DOHH2 (cell line): Measurements from ENCODE around the gene CLECL1.

Source experiments
- H3F3A ChIP-seq: fragments of 200-600 bp; sonication (generic), shearing (Covaris generic); 2 replicates; pipeline ENCODE4 v1.6.0; 2016; ENCODE audit warnings: antibody characterized with exemption, mild to moderate bottlenecking; ENCODE audit not compliant: control insufficient read depth, insufficient read depth
- H3K27ac ChIP-seq: fragments of 200-600 bp; sonication (generic); 2 replicates; pipeline ENCODE4 v1.5.1; 2014; ENCODE audit warnings: low read depth, mild to moderate bottlenecking, low read length, moderate library complexity
- H3K27me3 ChIP-seq: fragments of 200-600 bp; sonication (generic); 2 replicates; pipeline ENCODE4 v1.6.1; 2014; ENCODE audit warnings: mild to moderate bottlenecking, low read length, mixed read lengths; ENCODE audit not compliant: control insufficient read depth
- H3K36me3 ChIP-seq: fragments of 200-600 bp; sonication (generic); 2 replicates; pipeline ENCODE4 v1.6.1; 2014; ENCODE audit warnings: mild to moderate bottlenecking, low read length, moderate library complexity, mixed read lengths; ENCODE audit not compliant: control insufficient read depth
- H3K4me1 ChIP-seq: fragments of 200-600 bp; sonication (generic); 2 replicates; pipeline ENCODE4 v1.6.1; 2014; ENCODE audit warnings: mild to moderate bottlenecking, low read length, mixed read lengths; ENCODE audit not compliant: control insufficient read depth
- H3K4me2 ChIP-seq: fragments of 200-600 bp; sonication (generic); 2 replicates; pipeline ENCODE4 v1.6.0; 2014; ENCODE audit warnings: mild to moderate bottlenecking, low read length, moderate library complexity
- H3K4me3 ChIP-seq: fragments of 200-600 bp; sonication (generic); 2 replicates; pipeline ENCODE4 v1.5.1; 2014; ENCODE audit warnings: mild to moderate bottlenecking, low read length, mixed read lengths
- H3K79me2 ChIP-seq: fragments of 200-600 bp; sonication (generic); 2 replicates; pipeline ENCODE4 v1.6.1; 2014; ENCODE audit warnings: mild to moderate bottlenecking, low read length, mixed read lengths; ENCODE audit not compliant: control insufficient read depth
- H3K9me2 ChIP-seq: fragments of 200-600 bp; sonication (generic); replicated peaks from 2 replicates; pipeline ENCODE4 v1.6.1; 2014; ENCODE audit warnings: mild to moderate bottlenecking, low read length, mixed read lengths; ENCODE audit not compliant: control insufficient read depth
- H3K9me3 ChIP-seq: fragments of 200-600 bp; sonication (generic); 2 replicates; pipeline ENCODE4 v1.6.1; 2014; ENCODE audit warnings: antibody characterized with exemption, low read length, mixed read lengths; ENCODE audit not compliant: control insufficient read depth, insufficient read depth
- H4K20me1 ChIP-seq: fragments of 200-600 bp; sonication (generic); 2 replicates; pipeline ENCODE4 v1.6.0; 2014; ENCODE audit warnings: low read depth, mild to moderate bottlenecking, antibody characterized with exemption, low read length, moderate library complexity; ENCODE audit not compliant: control insufficient read depth, insufficient read depth
- EZH2phosphoT487 ChIP-seq: fragments of 200-600 bp; sonication (generic); IDR thresholded peaks from 2 replicates; pipeline ENCODE4 v1.6.1; 2017; ENCODE audit warnings: borderline replicate concordance, mild to moderate bottlenecking, antibody characterized with exemption, low read length, moderate library complexity, mixed read lengths
- TF ChIP-seq, protein P1 (sequence below): fragments of 200-600 bp; sonication (generic); IDR thresholded peaks from one replicate; pipeline ENCODE4 v1.5.1; 2014; ENCODE audit warnings: antibody characterized with exemption, mild to moderate bottlenecking, low read depth, low read length; ENCODE audit not compliant: poor library complexity, severe bottlenecking

Gene CLECL1

GRCh38 chr12:9732921-9733461 is at the start of gene CLECL1:
Gene CLECL1, minus strand, starts transcription at chr12:9733097.
- Histone ChIP-seq H3K36me3 (peaks cover 10% of the 10 kb centered on the region; the same call in 1 of the 2 replicates), H4K20me1 (no peaks in the 10 kb centered on the region), H3K4me2 (peak within 1 kb of the TSS; percentile 86), H3K4me1 (peaks cover 92% of the 10 kb centered on the region), H3F3A (peaks cover 47% of the 10 kb centered on the region), H3K27ac (peak within 1 kb of the TSS; percentile 93), H3K9me2 (no peaks in the 10 kb centered on the region), H3K4me3 (peak within 1 kb of the TSS; percentile 74), H3K27me3 (no peaks in the 10 kb centered on the region), H3K79me2 (peaks cover 54% of the 10 kb centered on the region), H3K9me3 (no peaks in the 10 kb centered on the region)
- no peak for TF ChIP-seq EZH2phosphoT487
- TF ChIP-seq, protein P1, sequence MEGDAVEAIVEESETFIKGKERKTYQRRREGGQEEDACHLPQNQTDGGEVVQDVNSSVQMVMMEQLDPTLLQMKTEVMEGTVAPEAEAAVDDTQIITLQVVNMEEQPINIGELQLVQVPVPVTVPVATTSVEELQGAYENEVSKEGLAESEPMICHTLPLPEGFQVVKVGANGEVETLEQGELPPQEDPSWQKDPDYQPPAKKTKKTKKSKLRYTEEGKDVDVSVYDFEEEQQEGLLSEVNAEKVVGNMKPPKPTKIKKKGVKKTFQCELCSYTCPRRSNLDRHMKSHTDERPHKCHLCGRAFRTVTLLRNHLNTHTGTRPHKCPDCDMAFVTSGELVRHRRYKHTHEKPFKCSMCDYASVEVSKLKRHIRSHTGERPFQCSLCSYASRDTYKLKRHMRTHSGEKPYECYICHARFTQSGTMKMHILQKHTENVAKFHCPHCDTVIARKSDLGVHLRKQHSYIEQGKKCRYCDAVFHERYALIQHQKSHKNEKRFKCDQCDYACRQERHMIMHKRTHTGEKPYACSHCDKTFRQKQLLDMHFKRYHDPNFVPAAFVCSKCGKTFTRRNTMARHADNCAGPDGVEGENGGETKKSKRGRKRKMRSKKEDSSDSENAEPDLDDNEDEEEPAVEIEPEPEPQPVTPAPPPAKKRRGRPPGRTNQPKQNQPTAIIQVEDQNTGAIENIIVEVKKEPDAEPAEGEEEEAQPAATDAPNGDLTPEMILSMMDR = no peak

- peaks cover 10% of the 10 kb centered on the region for H3K4me1 ChIP-seq
- no peaks in the 10 kb centered on the region for H4K20me1 ChIP-seq
- no peaks in the 10 kb centered on the region for H3K79me2 ChIP-seq
- no peak overlapping the region for H3K4me3 ChIP-seq
- H3K27ac ChIP-seq = no peak overlapping the region
- H3K36me3 ChIP-seq = no peaks in the 10 kb centered on the region
- H3K9me3 ChIP-seq = no peaks in the 10 kb centered on the region
- peaks cover 67% of the 10 kb centered on the region for H3K27me3 ChIP-seq
- H3K9me2 ChIP-seq = no peaks in the 10 kb centered on the region
- TF ChIP-seq, protein P1 = no peak
- TF ChIP-seq EZH2phosphoT487 = no peak
- H3F3A ChIP-seq = no peaks in the 10 kb centered on the region
- H3K4me2 ChIP-seq = no peak overlapping the region
These were observed 48.5 kb upstream of the CLECL1 start for GRCh38 chr12:9781360-9781759.

GRCh38 chr12:9779209-9779608 is 46.3 kb upstream of the CLECL1 start:
- no peak overlapping the region for H3K4me3 ChIP-seq
- H3K27me3 ChIP-seq = peaks cover 72% of the 10 kb centered on the region
- H3K36me3 ChIP-seq = no peaks in the 10 kb centered on the region
- H3K4me2 ChIP-seq = no peak overlapping the region
- no peak overlapping the region for H3K27ac ChIP-seq
- H3K9me3 ChIP-seq = no peaks in the 10 kb centered on the region
- no peaks in the 10 kb centered on the region for H3K79me2 ChIP-seq
- H4K20me1 ChIP-seq = no peaks in the 10 kb centered on the region
- no peaks in the 10 kb centered on the region for H3K9me2 ChIP-seq
- H3F3A ChIP-seq = no peaks in the 10 kb centered on the region
- H3K4me1 ChIP-seq = peaks cover 10% of the 10 kb centered on the region
- TF ChIP-seq, protein P1 = no peak
- TF ChIP-seq EZH2phosphoT487 = no peak
